ENCODE data around the gene EXD2. TPM values are rescaled to one million over a fixed set of nuclear protein-coding genes. Genes with fewer than 3 reads are reported as not detected.

Gene EXD2
- total and polyA plus RNA-seq, 11 donors = 7.2 to 20.9 (median 16.1) TPM

DNA sequence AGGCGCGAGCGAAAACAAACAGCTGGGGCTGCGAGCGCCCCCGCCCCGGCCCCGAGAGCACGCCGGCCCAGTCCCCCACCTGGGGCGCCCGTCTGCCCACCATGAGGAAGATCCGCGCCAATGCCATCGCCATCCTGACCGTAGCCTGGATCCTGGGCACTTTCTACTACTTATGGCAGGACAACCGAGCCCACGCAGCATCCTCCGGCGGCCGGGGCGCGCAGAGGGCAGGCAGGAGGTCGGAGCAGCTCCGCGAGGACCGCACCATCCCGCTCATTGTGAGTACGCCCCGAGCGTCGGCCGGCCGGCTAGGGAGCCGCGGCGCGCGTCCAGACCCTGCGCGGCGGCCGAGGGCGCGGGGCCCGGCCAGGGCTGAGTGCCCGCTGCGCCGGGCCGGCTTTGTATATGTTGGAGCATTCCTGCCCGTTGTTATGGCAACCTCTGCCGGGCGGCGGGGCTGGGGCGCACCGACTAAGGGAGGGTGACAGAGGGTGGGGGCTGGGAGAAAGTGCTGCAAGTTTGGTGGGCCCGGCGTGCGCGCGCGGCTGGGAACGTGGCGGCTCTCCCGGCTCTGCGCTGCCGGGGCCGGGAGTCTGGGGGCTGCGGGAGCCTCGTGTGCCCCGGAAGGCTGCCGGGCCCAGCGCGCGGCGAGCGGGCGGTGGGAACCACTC, 69.0 kb downstream of the EXD2 start:
- Histone ChIP-seq H3K4me3 (peak overlapping the region; percentile 61 to 94 (median 68)), H3K4me1 (peaks cover 2 to 75% (median 37%) of the 10 kb centered on the region in 12 donors), H3K27ac (peak overlapping the region; percentile 5 to 90 (median 82)), H3K27me3 (peaks cover 0 to 62% (median 0%) of the 10 kb centered on the region in 9 donors), H3K36me3 (no peaks in the 10 kb centered on the region), H3K9me3 (no peaks in the 10 kb centered on the region)
- ATAC-seq = peak in 2 of 4 donors; percentile 3 to 6
- no peak for TF ChIP-seq POLR2A (IDR thresholded peaks at IDR 0.05)
- TF ChIP-seq, protein P1, sequence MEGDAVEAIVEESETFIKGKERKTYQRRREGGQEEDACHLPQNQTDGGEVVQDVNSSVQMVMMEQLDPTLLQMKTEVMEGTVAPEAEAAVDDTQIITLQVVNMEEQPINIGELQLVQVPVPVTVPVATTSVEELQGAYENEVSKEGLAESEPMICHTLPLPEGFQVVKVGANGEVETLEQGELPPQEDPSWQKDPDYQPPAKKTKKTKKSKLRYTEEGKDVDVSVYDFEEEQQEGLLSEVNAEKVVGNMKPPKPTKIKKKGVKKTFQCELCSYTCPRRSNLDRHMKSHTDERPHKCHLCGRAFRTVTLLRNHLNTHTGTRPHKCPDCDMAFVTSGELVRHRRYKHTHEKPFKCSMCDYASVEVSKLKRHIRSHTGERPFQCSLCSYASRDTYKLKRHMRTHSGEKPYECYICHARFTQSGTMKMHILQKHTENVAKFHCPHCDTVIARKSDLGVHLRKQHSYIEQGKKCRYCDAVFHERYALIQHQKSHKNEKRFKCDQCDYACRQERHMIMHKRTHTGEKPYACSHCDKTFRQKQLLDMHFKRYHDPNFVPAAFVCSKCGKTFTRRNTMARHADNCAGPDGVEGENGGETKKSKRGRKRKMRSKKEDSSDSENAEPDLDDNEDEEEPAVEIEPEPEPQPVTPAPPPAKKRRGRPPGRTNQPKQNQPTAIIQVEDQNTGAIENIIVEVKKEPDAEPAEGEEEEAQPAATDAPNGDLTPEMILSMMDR (IDR thresholded peaks at IDR 0.05) = no peak
- WGBS, 4 donors = 0 to 1% (median 1%) methylated on average over 33 to 78 of the region's 78 CpGs
- intact Hi-C loops (cut with DNase I) = loop anchor here in 6 of 10 donors (2.0 to 10.0 kb wide), 5 partner anchors 28 to 87 kb away; no protein-coding TSS in a partner anchor
- no peak for DNase-seq

- peak; percentile 45 to 81 (median 67) for DNase-seq
- peaks cover 0 to 62% (median 0%) of the 10 kb centered on the region in 9 donors for H3K27me3 ChIP-seq
Observed at GRCh38 chr14:69260861-69261564, 69.7 kb downstream of the EXD2 start.

DNA sequence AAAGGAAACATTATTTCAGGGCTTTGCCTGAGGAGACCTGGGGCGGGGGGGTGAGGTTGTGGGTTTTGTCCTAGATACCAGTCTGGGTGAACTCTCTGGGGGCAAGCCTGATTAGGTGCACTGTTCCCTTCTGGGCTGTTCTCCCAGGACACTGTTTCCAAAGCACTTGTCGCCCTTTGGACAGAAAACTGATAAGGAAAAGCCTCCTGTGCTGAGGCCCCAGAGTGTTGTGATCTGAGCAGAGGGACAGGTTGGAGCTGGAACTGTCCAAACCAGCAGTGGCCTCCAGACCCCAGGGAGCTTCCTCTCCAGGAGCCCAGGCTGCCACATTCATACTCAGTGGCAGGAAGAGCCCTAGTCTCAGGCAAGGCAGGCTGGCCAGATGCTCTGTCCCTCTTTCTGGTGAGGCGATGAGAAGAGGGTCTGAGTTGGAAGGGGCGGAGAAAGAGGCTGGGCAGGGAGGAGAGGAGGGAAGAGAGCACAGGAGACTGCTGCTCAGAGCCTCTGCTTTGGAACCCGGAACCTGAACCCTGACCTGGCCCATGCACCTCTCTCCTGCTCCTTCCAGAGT, 70.5 kb downstream of the EXD2 start:
- peak; percentile 48 to 80 (median 67) for ATAC-seq
- peak in 1 of 2 donors; percentile 29 for TF ChIP-seq POLR2A (IDR thresholded peaks at IDR 0.05)
- TF ChIP-seq, protein P1 (IDR thresholded peaks at IDR 0.05) = no peak
- peak overlapping the region in 11 of 12 donors; percentile 5 to 90 (median 83) for H3K27ac ChIP-seq
- H3K36me3 ChIP-seq = no peaks in the 10 kb centered on the region
- H3K9me3 ChIP-seq = no peaks in the 10 kb centered on the region
- peaks cover 2 to 79% (median 38%) of the 10 kb centered on the region in 12 donors for H3K4me1 ChIP-seq
- peaks cover 0 to 61% (median 0%) of the 10 kb centered on the region in 9 donors for H3K27me3 ChIP-seq
- intact Hi-C loops (cut with DNase I) = loop anchor here in 6 of 10 donors (1.0 to 10.0 kb wide), 8 partner anchors 19 to 85 kb away; no protein-coding TSS in a partner anchor
- DNase-seq = peak in 4 of 5 donors; percentile 46 to 68 (median 60)
- H3K4me3 ChIP-seq = peak overlapping the region; percentile 61 to 94 (median 68)
- WGBS, 4 donors = 37 to 39% (median 38%) methylated on average over 4 to 5 of the region's 5 CpGs

More at GRCh38 chr14:69260861-69261564, 69.7 kb downstream of the EXD2 start:
- H3K27ac ChIP-seq = peak overlapping the region; percentile 5 to 90 (median 82)
- WGBS, 4 donors = 1% methylated on average over 12 to 64 of the region's 64 CpGs
- peak overlapping the region; percentile 61 to 94 (median 68) for H3K4me3 ChIP-seq
- intact Hi-C loops (cut with DNase I) = loop anchor here in 6 of 10 donors (1.0 to 10.0 kb wide), 8 partner anchors 20 to 86 kb away; no protein-coding TSS in a partner anchor
- H3K36me3 ChIP-seq = no peaks in the 10 kb centered on the region
- TF ChIP-seq, protein P1 (IDR thresholded peaks at IDR 0.05) = peak; percentile 58 to 86 (median 80)
- no peak for TF ChIP-seq POLR2A (IDR thresholded peaks at IDR 0.05)
- peaks cover 2 to 79% (median 38%) of the 10 kb centered on the region in 12 donors for H3K4me1 ChIP-seq
- peak; percentile 34 to 68 (median 68) for ATAC-seq
- no peaks in the 10 kb centered on the region for H3K9me3 ChIP-seq
